Endothelial cell of umbilical vein (primary cell): ENCODE data around the gene SELENOM. TPM values are rescaled to one million over a fixed set of nuclear protein-coding genes. Genes with fewer than 3 reads are reported as not detected.

Experiments used
- BruUV-seq: library from RNA; stranded (reverse); fragments of 400-500 nt; replicated peaks from 2 replicates; lab custom pipeline; 2021; lab: Mats Ljungman, UMichigan
- CTCF ChIA-PET: fragments of 300-600, 350-600 bp; sonication (Branson Sonifier 250); formaldehyde crosslinking; loops from one replicate; lab custom pipeline; 2021; ENCODE audit warnings: antibody characterized with exemption, inconsistent platforms; lab: Charles Lee
- POLR2A ChIA-PET: fragments of 300-600, 350-600 bp; sonication (Branson Sonifier 250); formaldehyde crosslinking; loops from one replicate; lab custom pipeline; 2021; ENCODE audit warnings: antibody characterized with exemption, inconsistent platforms; lab: Charles Lee
- DNase-seq: peaks from one replicate; pipeline ENCODE4 v3.0.0-alpha.2; 2011; ENCODE audit warnings: low read depth, low spot score
- FAIRE-seq: peaks from 2 replicates; lab custom pipeline; 2011; peaks lifted over from hg19 to GRCh38; lab: Jason Lieb, UNC
- H2AFZ ChIP-seq: 2 replicates; pipeline ENCODE4 v1.6.0; 2012; ENCODE audit warnings: low read depth, low read length, control low read depth, inconsistent platforms
- H3K27ac ChIP-seq: 2 replicates; pipeline ENCODE4 v1.5.1; 2011; ENCODE audit warnings: low read depth, mild to moderate bottlenecking, control low read depth, low read length, moderate library complexity; ENCODE audit not compliant: insufficient read depth
- H3K27me3 ChIP-seq, 2 experiments: 2 replicates each; pipeline versions ENCODE4 v1.6.0 to v1.6.1; 2011; ENCODE audit warnings: low read length in 2 of 2, mixed read lengths in 1 of 2; ENCODE audit not compliant: control insufficient read depth in 2 of 2, insufficient read depth in 2 of 2
- H3K36me3 ChIP-seq, 2 experiments: 2 replicates in 1 of 2; 3 replicates in 1 of 2; pipeline ENCODE4 v1.5.1; 2011; ENCODE audit warnings: low read length in 2 of 2, mild to moderate bottlenecking in 1 of 2, moderate library complexity in 1 of 2; ENCODE audit not compliant: control insufficient read depth in 2 of 2, insufficient read depth in 2 of 2; ENCODE audit errors: extremely low read depth in 1 of 2
- H3K4me1 ChIP-seq: 3 replicates; pipeline ENCODE4 v1.5.1; 2011; ENCODE audit warnings: mild to moderate bottlenecking, low read length; ENCODE audit not compliant: control insufficient read depth, insufficient read depth; ENCODE audit errors: extremely low read depth
- H3K4me2 ChIP-seq: 2 replicates; pipeline ENCODE4 v1.6.1; 2011; ENCODE audit warnings: low read length, control low read depth, mixed read lengths; ENCODE audit not compliant: insufficient read depth
- H3K4me3 ChIP-seq, 3 experiments: fragments of 200-600 bp in 1 of 3; sonication (generic), shearing (Covaris generic) in 1 of 3; replicated peaks in 1 of 3; 2 replicates each; pipeline ENCODE4 v1.5.1; 2011 to 2016; ENCODE audit warnings: control low read depth in 3 of 3, low read length in 3 of 3, mild to moderate bottlenecking in 2 of 3, inconsistent platforms in 1 of 3, low read depth in 1 of 3, moderate library complexity in 1 of 3; ENCODE audit not compliant: insufficient read depth in 1 of 3
- H3K79me2 ChIP-seq: 2 replicates; pipeline ENCODE4 v1.6.0; 2012; ENCODE audit warnings: low read length, inconsistent platforms; ENCODE audit not compliant: control insufficient read depth, insufficient read depth
- H3K9ac ChIP-seq: replicated peaks from 2 replicates; pipeline ENCODE3; 2011; ENCODE audit warnings: low read length, control low read depth; ENCODE audit not compliant: insufficient read depth; ENCODE audit errors: extremely low read depth
- H3K9me1 ChIP-seq: replicated peaks from 3 replicates; pipeline ENCODE4 v1.6.0; 2011; ENCODE audit warnings: mild to moderate bottlenecking, low read length; ENCODE audit not compliant: control insufficient read depth, insufficient read depth; ENCODE audit errors: extremely low read depth
- H3K9me3 ChIP-seq: replicated peaks from 2 replicates; pipeline ENCODE4 v1.5.1; 2012; ENCODE audit warnings: low read length, inconsistent platforms; ENCODE audit not compliant: control insufficient read depth, insufficient read depth
- H4K20me1 ChIP-seq: replicated peaks from 2 replicates; pipeline ENCODE3; 2011; ENCODE audit warnings: mild to moderate bottlenecking, low read length; ENCODE audit not compliant: control insufficient read depth, insufficient read depth; ENCODE audit errors: extremely low read depth
- EZH2 ChIP-seq: IDR thresholded peaks from 2 replicates; pipeline ENCODE4 v1.6.1; 2012; ENCODE audit warnings: borderline replicate concordance, low read depth, mild to moderate bottlenecking, moderate library complexity, low read length, inconsistent platforms; ENCODE audit not compliant: severe bottlenecking
- GATA2 ChIP-seq: IDR thresholded peaks from 2 replicates; pipeline ENCODE4 v1.7.0; 2011; ENCODE audit warnings: low read depth, mild to moderate bottlenecking, moderate library complexity, mixed read lengths, low read length; ENCODE audit not compliant: insufficient read length, insufficient read depth
- POLR2A ChIP-seq: IDR thresholded peaks from 2 replicates; pipeline ENCODE4 v1.6.1; 2012; ENCODE audit warnings: low read depth, mild to moderate bottlenecking, control low read depth, low read length
- POLR2AphosphoS5 ChIP-seq: IDR thresholded peaks from 2 replicates; pipeline ENCODE4 v1.6.1; 2012; ENCODE audit warnings: low read depth, mild to moderate bottlenecking, control low read depth, low read length, moderate library complexity; ENCODE audit not compliant: insufficient read depth
- dilution Hi-C: fragments of 300-500 bp; cut with MboI; formaldehyde crosslinking; loops from one replicate; pipeline ENCODE4 v1.15.0; 2019; ENCODE audit warnings: low sequenced_read_pairs; ENCODE audit not compliant: extremely low pct_ligation_motif_present
- intact Hi-C: fragments of 100-400 bp; cut with micrococcal nuclease; formaldehyde crosslinking; loops from one replicate; pipeline ENCODE4 v1.10.0; 2022
- polyA plus RNA-seq, 4 experiments: library from polyadenylated mRNA; depleted of rRNA in 3 of 4; stranded (reverse) in 3 of 4; unstranded in 1 of 4; fragments of >200 nt; gene quantifications; 2 replicates each; pipeline versions ENCODE4 v1.2.1 to v1.2.3, GENCODE V29; 2011 to 2012; ENCODE audit warnings: missing spikeins in 1 of 4
- total RNA-seq: library from RNA; stranded (reverse); gene quantifications from 2 replicates; pipeline ENCODE4 v1.2.3, GENCODE V29; 2021
- TF ChIP-seq, protein P1 (sequence below), 2 donors: IDR thresholded peaks; 1 replicate in 1 of 2; 2 replicates in 1 of 2; pipeline ENCODE4 v1.5.1; 2011; ENCODE audit warnings: low read length in 2 of 2, mild to moderate bottlenecking in 2 of 2, moderate library complexity in 2 of 2, control low read depth in 1 of 2, inconsistent platforms in 1 of 2, low read depth in 1 of 2; ENCODE audit not compliant: insufficient read depth in 1 of 2; ENCODE audit errors: extremely low read depth in 1 of 2

The SELENOM gene
- total and polyA plus RNA-seq, 2 donors (not counting 3 experiments of a cell fraction or from before 2014, with no cell fraction given), result 29.6 to 87.1 TPM

DNA sequence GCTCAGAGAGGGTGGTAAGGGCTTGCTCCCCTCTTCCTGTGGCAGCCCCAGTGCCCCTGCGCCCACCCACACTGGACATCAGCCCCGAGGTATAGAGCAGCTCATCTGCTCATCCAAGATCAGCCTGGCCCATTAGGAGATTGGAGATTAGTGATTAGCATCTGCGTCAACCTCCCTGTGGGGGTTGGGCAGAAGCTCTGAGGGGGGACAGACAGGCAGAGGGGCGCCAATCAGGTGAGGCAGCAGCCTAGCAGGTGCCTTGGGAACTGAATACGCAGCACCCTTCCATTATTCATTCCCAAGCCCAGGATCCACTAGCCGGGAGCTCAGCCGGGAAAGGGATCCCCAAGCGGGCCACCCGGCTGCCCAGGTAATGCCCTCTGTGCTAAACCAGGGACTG is 15.2 kb downstream of the SELENOM start:
- no peak for DNase-seq
- no peaks in the 10 kb centered on the region for H4K20me1 ChIP-seq
- POLR2A ChIA-PET, result interaction anchor here (0.6 to 2.0 kb wide), 2 partner anchors 123 to 166 kb away, joined by 4 to 9 read pairs; partner anchors contain the start of genes MORC2 and TUG1

More for the DNA sequence above, 15.2 kb downstream of the SELENOM start:
- no peaks in the 10 kb centered on the region for H3K9me1 ChIP-seq
- H3K9me3 ChIP-seq, result no peaks in the 10 kb centered on the region
- H3K27ac ChIP-seq, result no peak overlapping the region
- peaks cover 30 to 89% of the 10 kb centered on the region in 2 experiments for H3K36me3 ChIP-seq
- no peak for TF ChIP-seq POLR2AphosphoS5
- TF ChIP-seq POLR2A, result no peak
- TF ChIP-seq GATA2, result no peak
- TF ChIP-seq EZH2, result no peak
- TF ChIP-seq, protein P1, sequence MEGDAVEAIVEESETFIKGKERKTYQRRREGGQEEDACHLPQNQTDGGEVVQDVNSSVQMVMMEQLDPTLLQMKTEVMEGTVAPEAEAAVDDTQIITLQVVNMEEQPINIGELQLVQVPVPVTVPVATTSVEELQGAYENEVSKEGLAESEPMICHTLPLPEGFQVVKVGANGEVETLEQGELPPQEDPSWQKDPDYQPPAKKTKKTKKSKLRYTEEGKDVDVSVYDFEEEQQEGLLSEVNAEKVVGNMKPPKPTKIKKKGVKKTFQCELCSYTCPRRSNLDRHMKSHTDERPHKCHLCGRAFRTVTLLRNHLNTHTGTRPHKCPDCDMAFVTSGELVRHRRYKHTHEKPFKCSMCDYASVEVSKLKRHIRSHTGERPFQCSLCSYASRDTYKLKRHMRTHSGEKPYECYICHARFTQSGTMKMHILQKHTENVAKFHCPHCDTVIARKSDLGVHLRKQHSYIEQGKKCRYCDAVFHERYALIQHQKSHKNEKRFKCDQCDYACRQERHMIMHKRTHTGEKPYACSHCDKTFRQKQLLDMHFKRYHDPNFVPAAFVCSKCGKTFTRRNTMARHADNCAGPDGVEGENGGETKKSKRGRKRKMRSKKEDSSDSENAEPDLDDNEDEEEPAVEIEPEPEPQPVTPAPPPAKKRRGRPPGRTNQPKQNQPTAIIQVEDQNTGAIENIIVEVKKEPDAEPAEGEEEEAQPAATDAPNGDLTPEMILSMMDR (IDR thresholded peaks at IDR 0.05; ENCODE audit: extremely low read depth in 1 of 2, insufficient read depth in 1 of 2, low read depth in 1 of 2, low read length in 2 of 2), result no peak
- no peak overlapping the region for H3K9ac ChIP-seq
- CTCF ChIA-PET, result interaction anchor here (1.1 to 3.2 kb wide), 3 partner anchors 10 to 141 kb away, joined by 4 to 11 read pairs (median 4); no protein-coding TSS in a partner anchor
- FAIRE-seq, result no peak
- H3K4me3 ChIP-seq, result no peak overlapping the region
- dilution Hi-C loops, result no loop called here
- H3K4me2 ChIP-seq, result no peak overlapping the region
- BruUV-seq, result no TSS peak
- intact Hi-C loops, result no loop called here
- H3K4me1 ChIP-seq, result no peaks in the 10 kb centered on the region
- H2AFZ ChIP-seq, result no peak overlapping the region
- H3K79me2 ChIP-seq, result peaks cover 24% of the 10 kb centered on the region
- H3K27me3 ChIP-seq, result no peaks in the 10 kb centered on the region
